Parietal lobe (tissue), 1 donor: ENCODE measurements around the gene GMFB. TPM values are rescaled to one million over a fixed set of nuclear protein-coding genes. Genes with fewer than 3 reads are reported as not detected.

Source experiments
- total RNA-seq: library from RNA; depleted of rRNA; stranded (reverse); fragments of >200 nt; gene quantifications from one replicate; pipeline ENCODE4 v1.2.3, GENCODE V29; 2014

GMFB gene
- total RNA-seq: 165 TPM

DNA sequence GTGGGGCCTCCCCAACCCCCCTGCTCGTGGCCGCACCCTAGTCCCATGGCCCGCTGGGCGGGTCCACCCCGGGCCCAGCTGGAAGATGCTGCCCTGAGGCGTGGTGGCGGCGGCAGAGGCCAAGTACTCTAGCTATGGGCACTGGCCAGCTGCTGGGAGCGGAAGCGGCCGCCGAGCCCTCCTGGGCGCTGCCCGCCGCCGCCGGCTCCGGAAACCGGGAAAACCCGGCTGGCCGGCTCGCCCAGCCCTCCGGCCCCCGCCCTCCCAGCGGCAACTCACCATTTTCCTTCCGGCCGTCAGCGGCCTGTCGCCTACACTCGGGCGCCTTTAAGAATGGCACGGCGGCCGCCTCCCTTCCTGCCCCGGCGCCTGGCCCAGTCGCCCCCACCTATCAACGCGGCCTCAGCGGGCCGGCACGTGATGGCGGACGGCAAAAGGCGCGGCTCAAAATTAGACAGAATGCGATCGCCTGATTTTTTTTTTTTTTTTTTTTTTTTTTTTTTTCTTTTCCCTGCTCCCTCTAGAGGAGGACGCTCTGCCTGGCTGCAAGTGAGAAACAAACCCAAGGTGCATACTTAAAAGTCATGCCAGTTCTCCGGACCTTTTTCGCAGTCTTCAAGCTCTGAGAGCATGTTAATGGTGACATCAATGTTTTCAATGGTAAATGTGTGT lies at the start of gene GMFB:
Gene GMFB, minus strand, starts transcription at position 335 of the 672 bp plus-strand sequence. Its CDS starts 53 bp downstream, at position 282.

GRCh38 chr14:54509546-54510501 lies 21.0 kb upstream of the GMFB start, which contains the start of gene CGRRF1:
CGRRF1 (plus strand) TSS chr14:54509906; CDS start chr14:54509960, 54 bp downstream.

DNA sequence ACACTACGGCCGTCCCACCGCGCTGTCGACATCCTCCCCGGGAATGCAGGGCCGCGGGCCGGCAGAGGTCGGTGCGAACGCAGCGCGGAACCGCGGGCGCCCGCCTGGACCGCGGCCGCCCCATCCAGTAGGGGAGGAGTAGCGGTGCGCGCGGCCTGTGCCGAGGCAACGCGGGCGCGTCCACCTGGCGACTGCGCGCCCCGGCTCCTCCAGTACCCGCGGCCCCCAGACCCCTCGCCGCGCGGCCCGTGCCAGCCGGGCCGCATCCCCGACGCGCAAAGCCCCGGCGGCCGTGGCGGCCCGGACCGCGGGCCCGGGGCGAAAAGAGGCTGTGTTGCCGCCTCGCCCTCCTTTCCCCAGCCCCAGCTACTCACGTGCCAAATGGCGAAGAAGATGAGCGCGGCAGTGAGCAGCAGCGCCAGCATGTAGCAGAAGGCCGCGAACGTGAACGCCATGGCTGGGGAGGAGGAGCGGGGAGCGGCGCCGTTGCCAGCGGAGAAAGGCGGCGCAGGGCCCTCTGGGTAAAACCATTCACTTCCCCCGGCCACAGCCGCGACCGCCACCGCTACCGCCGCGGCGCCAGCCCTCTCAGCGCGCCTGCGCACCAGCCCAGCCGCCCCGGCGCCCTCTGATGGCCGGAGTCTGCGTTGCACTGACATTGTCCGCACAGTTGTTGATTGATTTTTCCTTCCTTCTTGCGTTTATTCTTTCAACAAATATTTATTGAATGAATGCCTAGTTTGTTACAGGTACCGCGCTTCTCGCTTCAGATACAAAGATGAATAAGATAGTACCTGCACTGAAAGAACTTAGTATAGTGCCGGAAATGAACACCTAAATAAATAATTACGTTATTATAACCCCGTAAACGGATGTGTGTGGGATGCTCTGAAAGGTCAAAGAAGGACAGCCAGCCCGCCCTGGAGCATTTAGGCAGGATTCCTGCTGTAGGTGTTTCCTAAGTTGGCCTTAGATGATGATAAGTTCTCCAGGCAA lies 47.6 kb downstream of the GMFB start, which contains the start of gene CNIH1:
Gene CNIH1, minus strand, starts transcription at position 502 of the 996 bp plus-strand sequence. Its CDS starts 47 bp downstream, at position 455.

Other genes with a start within 250 kb of the GMFB start
- gene CDKN3, start 92.0 kb downstream of the GMFB start, total RNA-seq: 7.5 TPM
- gene CNIH1, start 47.6 kb downstream of the GMFB start, total RNA-seq: 32.9 TPM
- gene CGRRF1, start 20.9 kb upstream of the GMFB start, total RNA-seq: 13.1 TPM
- 15.7 TPM for gene SAMD4A, start 78.1 kb upstream of the GMFB start, total RNA-seq